ENCODE measurements around the gene SPC25. TPM values are rescaled to one million over a fixed set of nuclear protein-coding genes. Genes with fewer than 3 reads are reported as not detected.

Gene SPC25
- total and polyA plus RNA-seq, 2 experiments from 2014 or later, result 8.1 to 11.2 TPM

GRCh38 chr2:168858146-168858545 lies 32.1 kb downstream of the SPC25 start:
- H4K20me1 ChIP-seq (ENCODE audit: insufficient read depth, poor library complexity, severe bottlenecking), result no peaks in the 10 kb centered on the region
- H3K9me3 ChIP-seq (ENCODE audit: low read depth), result no peaks in the 10 kb centered on the region
- DNase-seq (ENCODE audit: low spot score), result no peak
- H3K79me2 ChIP-seq, result no peaks in the 10 kb centered on the region
- H3K4me1 ChIP-seq (ENCODE audit: insufficient read depth), result no peaks in the 10 kb centered on the region
- H3K4me3 ChIP-seq, result no peak overlapping the region
- no peak overlapping the region for H3K4me2 ChIP-seq
- no peaks in the 10 kb centered on the region for H3K36me3 ChIP-seq (replicated peaks; ENCODE audit: insufficient read depth, low read depth)
- H2AFZ ChIP-seq, result no peak overlapping the region
- no peaks in the 10 kb centered on the region for H3K9me2 ChIP-seq (replicated peaks; ENCODE audit: insufficient read depth)
- H3K27me3 ChIP-seq, result no peaks in the 10 kb centered on the region
- TF ChIP-seq CTCF (IDR thresholded peaks at IDR 0.05; ENCODE audit: poor library complexity) (no peak), EZH2 (IDR thresholded peaks at IDR 0.05; ENCODE audit: borderline replicate concordance) (no peak), EZH2phosphoT487 (IDR thresholded peaks at IDR 0.05; ENCODE audit: low read depth, severe bottlenecking, unreplicated experiment) (no peak)
- WGBS (ENCODE audit: low lambda C conversion rate, missing lambda C conversion rate), result 92% methylated on average over 2 of the region's 2 CpGs
- H3K27ac ChIP-seq, result no peak overlapping the region

GRCh38 chr2:168855601-168856000 lies 34.6 kb downstream of the SPC25 start:
- no peaks in the 10 kb centered on the region for H3K9me3 ChIP-seq (ENCODE audit: low read depth)
- no peak overlapping the region for H3K4me2 ChIP-seq
- H3K9me2 ChIP-seq (replicated peaks; ENCODE audit: insufficient read depth), result no peaks in the 10 kb centered on the region
- no peaks in the 10 kb centered on the region for H3K36me3 ChIP-seq (replicated peaks; ENCODE audit: insufficient read depth, low read depth)
- WGBS (ENCODE audit: low lambda C conversion rate, missing lambda C conversion rate), result 92% methylated on average over 3 of the region's 3 CpGs
- TF ChIP-seq EZH2phosphoT487 (IDR thresholded peaks at IDR 0.05; ENCODE audit: low read depth, severe bottlenecking, unreplicated experiment), result no peak
- TF ChIP-seq EZH2 (IDR thresholded peaks at IDR 0.05; ENCODE audit: borderline replicate concordance), result no peak
- H3K79me2 ChIP-seq, result no peaks in the 10 kb centered on the region
- no peaks in the 10 kb centered on the region for H3K27me3 ChIP-seq
- no peak overlapping the region for H3K4me3 ChIP-seq
- H3K27ac ChIP-seq, result no peak overlapping the region
- H3K4me1 ChIP-seq (ENCODE audit: insufficient read depth), result no peaks in the 10 kb centered on the region
- H2AFZ ChIP-seq, result no peak overlapping the region
- DNase-seq (ENCODE audit: low spot score), result no peak
- H4K20me1 ChIP-seq (ENCODE audit: insufficient read depth, poor library complexity, severe bottlenecking), result no peaks in the 10 kb centered on the region

GRCh38 chr2:168854651-168855050 lies 35.6 kb downstream of the SPC25 start:
- Histone ChIP-seq H3K79me2 (no peaks in the 10 kb centered on the region), H3K4me3 (no peak overlapping the region), H3K4me2 (no peak overlapping the region), H3K9me3 (ENCODE audit: low read depth) (no peaks in the 10 kb centered on the region), H2AFZ (no peak overlapping the region), H3K27me3 (no peaks in the 10 kb centered on the region), H3K9me2 (replicated peaks; ENCODE audit: insufficient read depth) (no peaks in the 10 kb centered on the region), H4K20me1 (ENCODE audit: insufficient read depth, poor library complexity, severe bottlenecking) (no peaks in the 10 kb centered on the region), H3K27ac (no peak overlapping the region), H3K36me3 (replicated peaks; ENCODE audit: insufficient read depth, low read depth) (no peaks in the 10 kb centered on the region), H3K4me1 (ENCODE audit: insufficient read depth) (no peaks in the 10 kb centered on the region)
- no peak for DNase-seq (ENCODE audit: low spot score)
- no peak for TF ChIP-seq CTCF (IDR thresholded peaks at IDR 0.05; ENCODE audit: poor library complexity)
- TF ChIP-seq EZH2phosphoT487 (IDR thresholded peaks at IDR 0.05; ENCODE audit: low read depth, severe bottlenecking, unreplicated experiment), result no peak
- no peak for TF ChIP-seq EZH2 (IDR thresholded peaks at IDR 0.05; ENCODE audit: borderline replicate concordance)
- 99% methylated on average over 5 of the region's 5 CpGs for WGBS (ENCODE audit: low lambda C conversion rate, missing lambda C conversion rate)

- Histone ChIP-seq H3K79me2 (no peaks in the 10 kb centered on the region), H3K27me3 (no peaks in the 10 kb centered on the region), H2AFZ (no peak overlapping the region), H4K20me1 (ENCODE audit: insufficient read depth, poor library complexity, severe bottlenecking) (no peaks in the 10 kb centered on the region), H3K9me2 (replicated peaks; ENCODE audit: insufficient read depth) (no peaks in the 10 kb centered on the region), H3K4me1 (ENCODE audit: insufficient read depth) (no peaks in the 10 kb centered on the region), H3K4me2 (no peak overlapping the region), H3K27ac (no peak overlapping the region), H3K36me3 (replicated peaks; ENCODE audit: insufficient read depth, low read depth) (no peaks in the 10 kb centered on the region), H3K4me3 (no peak overlapping the region), H3K9me3 (ENCODE audit: low read depth) (no peaks in the 10 kb centered on the region)
- 100% methylated on average over 1 of the region's 1 CpG for WGBS (ENCODE audit: low lambda C conversion rate, missing lambda C conversion rate)
- DNase-seq (ENCODE audit: low spot score), result no peak
- TF ChIP-seq EZH2phosphoT487 (IDR thresholded peaks at IDR 0.05; ENCODE audit: low read depth, severe bottlenecking, unreplicated experiment), result no peak
- TF ChIP-seq CTCF (IDR thresholded peaks at IDR 0.05; ENCODE audit: poor library complexity), result no peak
- TF ChIP-seq EZH2 (IDR thresholded peaks at IDR 0.05; ENCODE audit: borderline replicate concordance), result no peak
Observed at GRCh38 chr2:168853471-168853870, 36.8 kb downstream of the SPC25 start.
